NCI-H748 treated with DMSO at 0.1 percent for 48 hours (cell line): Measurements from ENCODE around the gene TUBD1.

Experiments
- DNase-seq: peaks from one replicate; lab custom pipeline; 2025; lab: John Stamatoyannopoulos, UW

The TUBD1 gene

GRCh38 chr17:59825533-59826322 is 67.0 kb downstream of the TUBD1 start:
- no peak for DNase-seq

DNA sequence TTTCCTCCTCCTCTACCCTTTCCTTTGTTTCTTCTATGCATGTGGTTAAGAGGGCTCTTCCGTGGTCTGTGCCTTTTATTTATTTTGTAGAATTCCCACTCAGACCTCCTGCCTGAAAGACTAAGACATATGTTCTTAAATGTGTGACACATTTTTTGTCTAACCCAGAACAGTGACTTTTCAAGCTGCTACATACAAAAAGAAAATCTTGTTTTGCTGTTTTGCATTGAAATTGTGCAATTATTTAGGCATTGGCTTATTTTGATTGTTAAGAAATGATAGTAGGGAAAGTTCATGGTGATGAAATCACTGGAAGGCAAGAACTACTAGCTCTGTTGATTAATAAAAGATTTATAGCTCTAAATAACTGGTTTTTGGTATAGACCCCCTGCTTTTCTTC is 76.8 kb downstream of the TUBD1 start:
- no peak for DNase-seq

GRCh38 chr17:59814685-59815084 is 78.1 kb downstream of the TUBD1 start:
- DNase-seq: no peak

- no peak for DNase-seq
Observed at GRCh38 chr17:59814276-59814675, 78.5 kb downstream of the TUBD1 start.

- no peak for DNase-seq
Observed at GRCh38 chr17:59812139-59812538, 80.6 kb downstream of the TUBD1 start.

DNA sequence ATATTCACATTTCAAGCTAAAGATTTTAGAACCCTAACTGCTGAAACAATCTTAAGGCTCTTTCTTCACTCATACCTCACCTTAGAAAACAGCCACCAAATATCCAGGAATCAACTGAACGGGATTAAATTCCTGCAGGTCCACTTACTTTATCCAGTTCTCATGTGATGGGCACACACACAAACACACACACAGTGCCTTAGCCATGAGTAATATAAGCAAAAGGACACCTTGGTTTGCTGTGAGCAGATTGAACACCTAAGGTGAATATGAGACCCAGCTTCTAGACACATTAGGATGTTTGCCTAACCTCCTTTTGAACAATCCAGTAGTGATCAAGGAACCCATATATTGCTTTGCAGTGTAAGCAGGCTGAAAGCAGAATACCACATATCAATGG is 81.5 kb downstream of the TUBD1 start:
- DNase-seq: no peak

GRCh38 chr17:59810894-59811153 is 81.9 kb downstream of the TUBD1 start:
- no peak for DNase-seq
